A673 (cell line): ENCODE measurements around the gene TLE1. TPM values are rescaled to one million over a fixed set of nuclear protein-coding genes. Genes with fewer than 3 reads are reported as not detected.

ENCODE experiments used
- BruUV-seq: library from RNA; stranded (reverse); fragments of 400-500 nt; replicated peaks from 2 replicates; lab custom pipeline; 2021; lab: Mats Ljungman, UMichigan
- CTCF ChIA-PET: fragments of 300-600 bp; sonication (Branson Sonifier 250); formaldehyde crosslinking; loops from one replicate; lab custom pipeline; 2022; ENCODE audit warnings: antibody characterized with exemption; lab: Charles Lee
- POLR2A ChIA-PET: fragments of 300-600 bp; sonication (Branson Sonifier 250); formaldehyde crosslinking; loops from one replicate; lab custom pipeline; 2022; ENCODE audit warnings: antibody characterized with exemption; ENCODE audit not compliant: low non-redundant PET; lab: Charles Lee
- DNase-seq: peaks from one replicate; pipeline ENCODE4 v3.0.0-alpha.2; 2015; ENCODE audit warnings: low spot score
- H3K27ac ChIP-seq: fragments of 200-600 bp; sonication (generic); 2 replicates; pipeline ENCODE4 v1.5.1; 2016; ENCODE audit warnings: mixed run types, low read depth, mild to moderate bottlenecking, mixed read lengths, antibody characterized with exemption, low read length; ENCODE audit not compliant: poor library complexity, severe bottlenecking
- H3K27me3 ChIP-seq: fragments of 200-600 bp; sonication (generic); replicated peaks from 2 replicates; pipeline ENCODE4 v1.6.1; 2017; ENCODE audit warnings: mixed run types, low read depth, mild to moderate bottlenecking, mixed read lengths, antibody characterized with exemption, low read length; ENCODE audit not compliant: insufficient read depth, poor library complexity
- H3K36me3 ChIP-seq: fragments of 200-600 bp; sonication (generic); 2 replicates; pipeline ENCODE4 v1.6.1; 2016; ENCODE audit warnings: mixed run types, mild to moderate bottlenecking, mixed read lengths, antibody characterized with exemption, low read length; ENCODE audit not compliant: insufficient read depth, poor library complexity, severe bottlenecking
- H3K4me1 ChIP-seq: fragments of 200-600 bp; sonication (generic); 2 replicates; pipeline ENCODE4 v1.6.1; 2017; ENCODE audit warnings: mixed run types, mild to moderate bottlenecking, mixed read lengths, antibody characterized with exemption, low read length; ENCODE audit not compliant: insufficient read depth, poor library complexity, severe bottlenecking
- H3K4me3 ChIP-seq: fragments of 200-600 bp; sonication (generic); 2 replicates; pipeline ENCODE4 v1.5.1; 2016; ENCODE audit warnings: low read depth, mixed run types, mild to moderate bottlenecking, mixed read lengths, low read length; ENCODE audit not compliant: poor library complexity, severe bottlenecking
- H3K9me3 ChIP-seq: fragments of 200-600 bp; sonication (generic); 2 replicates; pipeline ENCODE4 v1.6.1; 2016; ENCODE audit warnings: mixed run types, low read depth, mild to moderate bottlenecking, mixed read lengths, antibody characterized with exemption, low read length; ENCODE audit not compliant: poor library complexity, severe bottlenecking
- EZH2 ChIP-seq: fragments of 200-600 bp; sonication (generic); IDR thresholded peaks from 2 replicates; pipeline ENCODE4 v1.6.1; 2017; ENCODE audit warnings: borderline replicate concordance, low read depth, mild to moderate bottlenecking, mixed read lengths, antibody characterized with exemption, low read length; ENCODE audit not compliant: poor library complexity, severe bottlenecking
- intact Hi-C: fragments of 100-400 bp; cut with micrococcal nuclease; formaldehyde crosslinking; loops from one replicate; pipeline ENCODE4 v1.10.0; 2022; ENCODE audit not compliant: unreplicated experiment
- total RNA-seq: library from RNA; stranded (reverse); gene quantifications from 2 replicates; pipeline ENCODE4 v1.2.3, GENCODE V29; 2021
- TF ChIP-seq, protein P1 (sequence below): fragments of 300-800, 200-600 bp; sonication (generic); conservative IDR thresholded peaks from 2 replicates; pipeline ENCODE4 v1.5.1; 2017; ENCODE audit warnings: low read depth, mild to moderate bottlenecking, antibody characterized with exemption, low read length, moderate library complexity, mixed read lengths

Gene TLE1
- total RNA-seq, 1 experiment from 2014 or later = 2.2 TPM

DNA sequence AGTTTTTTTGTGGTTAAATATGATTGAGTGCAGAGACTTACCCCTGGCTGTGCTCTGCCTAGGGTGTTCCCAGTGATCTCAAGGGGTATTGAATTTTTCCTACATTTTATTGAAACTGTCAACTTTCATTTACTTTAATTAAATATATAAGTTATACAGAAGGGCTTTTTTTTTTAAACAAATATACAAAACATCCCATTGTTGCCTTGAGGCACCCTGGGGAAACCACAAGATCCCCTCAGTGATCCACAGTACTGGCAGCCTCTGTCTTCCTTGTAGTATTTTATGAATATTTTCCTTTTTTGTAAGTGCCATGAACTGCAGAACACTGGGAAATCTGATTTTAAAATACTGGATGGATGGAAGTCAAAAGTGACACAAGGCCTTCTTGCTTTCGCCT, 123.7 kb downstream of the TLE1 start:
- ChIA-PET POLR2A (no interaction called here), CTCF (no interaction called here)
- no peak overlapping the region for H3K4me3 ChIP-seq
- DNase-seq = no peak
- H3K9me3 ChIP-seq = no peaks in the 10 kb centered on the region
- H3K27me3 ChIP-seq = no peaks in the 10 kb centered on the region
- TF ChIP-seq EZH2 = no peak
- TF ChIP-seq, protein P1, sequence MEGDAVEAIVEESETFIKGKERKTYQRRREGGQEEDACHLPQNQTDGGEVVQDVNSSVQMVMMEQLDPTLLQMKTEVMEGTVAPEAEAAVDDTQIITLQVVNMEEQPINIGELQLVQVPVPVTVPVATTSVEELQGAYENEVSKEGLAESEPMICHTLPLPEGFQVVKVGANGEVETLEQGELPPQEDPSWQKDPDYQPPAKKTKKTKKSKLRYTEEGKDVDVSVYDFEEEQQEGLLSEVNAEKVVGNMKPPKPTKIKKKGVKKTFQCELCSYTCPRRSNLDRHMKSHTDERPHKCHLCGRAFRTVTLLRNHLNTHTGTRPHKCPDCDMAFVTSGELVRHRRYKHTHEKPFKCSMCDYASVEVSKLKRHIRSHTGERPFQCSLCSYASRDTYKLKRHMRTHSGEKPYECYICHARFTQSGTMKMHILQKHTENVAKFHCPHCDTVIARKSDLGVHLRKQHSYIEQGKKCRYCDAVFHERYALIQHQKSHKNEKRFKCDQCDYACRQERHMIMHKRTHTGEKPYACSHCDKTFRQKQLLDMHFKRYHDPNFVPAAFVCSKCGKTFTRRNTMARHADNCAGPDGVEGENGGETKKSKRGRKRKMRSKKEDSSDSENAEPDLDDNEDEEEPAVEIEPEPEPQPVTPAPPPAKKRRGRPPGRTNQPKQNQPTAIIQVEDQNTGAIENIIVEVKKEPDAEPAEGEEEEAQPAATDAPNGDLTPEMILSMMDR = no peak
- BruUV-seq = no TSS peak
- H3K27ac ChIP-seq = no peak overlapping the region
- no peaks in the 10 kb centered on the region for H3K4me1 ChIP-seq
- H3K36me3 ChIP-seq = no peaks in the 10 kb centered on the region
- intact Hi-C loops = no loop called here

DNA sequence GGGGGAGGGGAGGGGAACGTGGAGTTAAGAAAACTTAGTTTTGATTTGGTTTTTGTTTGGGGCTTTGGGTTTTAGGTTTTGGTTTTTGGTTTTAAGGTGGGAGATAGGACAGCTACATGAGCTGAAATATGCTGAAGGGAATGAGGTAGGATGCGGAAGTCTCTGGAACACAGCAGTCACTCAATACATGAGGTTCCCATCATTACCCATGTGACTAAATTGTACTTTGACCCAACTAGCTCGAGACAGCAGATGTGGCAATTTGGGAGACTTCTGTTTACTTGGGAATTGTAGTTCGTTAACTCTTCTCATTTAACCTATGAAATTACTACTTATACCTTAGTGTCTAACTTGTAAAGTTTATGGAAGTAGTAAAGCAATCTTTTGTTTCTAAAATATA, 124.2 kb downstream of the TLE1 start:
- Histone ChIP-seq H3K4me1 (no peaks in the 10 kb centered on the region), H3K4me3 (no peak overlapping the region), H3K27ac (no peak overlapping the region), H3K27me3 (no peaks in the 10 kb centered on the region), H3K9me3 (no peaks in the 10 kb centered on the region), H3K36me3 (no peaks in the 10 kb centered on the region)
- TF ChIP-seq, protein P1 = no peak
- no peak for TF ChIP-seq EZH2
- CTCF ChIA-PET = no interaction called here
- POLR2A ChIA-PET = no interaction called here
- intact Hi-C loops = no loop called here
- no peak for DNase-seq
- no TSS peak for BruUV-seq

GRCh38 chr9:81564632-81565031, 124.7 kb downstream of the TLE1 start:
- ChIA-PET CTCF (no interaction called here), POLR2A (no interaction called here)
- Histone ChIP-seq H3K4me3 (no peak overlapping the region), H3K4me1 (no peaks in the 10 kb centered on the region), H3K9me3 (no peaks in the 10 kb centered on the region), H3K27me3 (no peaks in the 10 kb centered on the region), H3K27ac (no peak overlapping the region), H3K36me3 (no peaks in the 10 kb centered on the region)
- TF ChIP-seq, protein P1 = no peak
- no peak for TF ChIP-seq EZH2
- intact Hi-C loops = no loop called here
- DNase-seq = no peak
- no TSS peak for BruUV-seq
